CD8-positive, alpha-beta memory T cell (primary cell): Measurements from ENCODE around the gene TANC1. TPM values are rescaled to one million over a fixed set of nuclear protein-coding genes. Genes with fewer than 3 reads are reported as not detected.

Experiments used
- CTCF ChIA-PET: fragments of 350-600 bp; sonication (Branson Sonifier 250); formaldehyde crosslinking; loops from one replicate; lab custom pipeline; 2021; ENCODE audit warnings: antibody characterized with exemption; lab: Charles Lee
- POLR2A ChIA-PET: fragments of 350-600 bp; sonication (Branson Sonifier 250); formaldehyde crosslinking; loops from one replicate; lab custom pipeline; 2021; ENCODE audit warnings: antibody characterized with exemption; lab: Charles Lee
- DNase-seq, 5 donors: peaks; one replicate each; pipeline versions ENCODE4 v3.0.0 to v3.0.0-alpha.2; 2020 to 2022; ENCODE audit warnings: mixed read lengths in 1 of 5
- H3K27ac ChIP-seq: one replicate; pipeline ENCODE4 v1.7.0; 2013; ENCODE audit warnings: low read depth, mild to moderate bottlenecking, low read length, moderate library complexity
- H3K27me3 ChIP-seq: 2 replicates; pipeline ENCODE4 v1.7.0; 2013; ENCODE audit warnings: low read length, mild to moderate bottlenecking; ENCODE audit not compliant: insufficient read depth, poor library complexity, severe bottlenecking
- H3K36me3 ChIP-seq: 2 replicates; pipeline ENCODE4 v1.7.0; 2013; ENCODE audit warnings: mild to moderate bottlenecking, low read length, moderate library complexity; ENCODE audit not compliant: insufficient read depth
- H3K4me1 ChIP-seq: 2 replicates; pipeline ENCODE4 v1.7.0; 2013; ENCODE audit warnings: mild to moderate bottlenecking, low read length, moderate library complexity; ENCODE audit not compliant: insufficient read depth
- H3K4me3 ChIP-seq: 2 replicates; pipeline ENCODE4 v1.7.0; 2013; ENCODE audit warnings: mild to moderate bottlenecking, low read length
- H3K9me3 ChIP-seq: 2 replicates; pipeline ENCODE4 v1.7.0; 2013; ENCODE audit warnings: mild to moderate bottlenecking, low read length
- H3K27ac Mint-ChIP-seq, 8 donors: one replicate each; pipeline ENCODE4 v1.8.0; 2020 to 2021; ENCODE audit warnings: mixed read lengths in 8 of 8, mild to moderate bottlenecking in 6 of 8, inconsistent platforms in 3 of 8, moderate library complexity in 3 of 8
- H3K27me3 Mint-ChIP-seq, 2 donors: one replicate each; pipeline ENCODE4 v1.8.0; 2020 to 2021; ENCODE audit warnings: mixed read lengths in 2 of 2, mild to moderate bottlenecking in 1 of 2, moderate library complexity in 1 of 2
- H3K36me3 Mint-ChIP-seq, 3 donors: one replicate each; pipeline ENCODE4 v1.8.0; 2020 to 2021; ENCODE audit warnings: mixed read lengths in 3 of 3, inconsistent platforms in 1 of 3, mild to moderate bottlenecking in 1 of 3
- H3K4me1 Mint-ChIP-seq, 3 donors: one replicate each; pipeline ENCODE4 v1.8.0; 2020 to 2021; ENCODE audit warnings: mixed read lengths in 3 of 3, inconsistent platforms in 1 of 3, mild to moderate bottlenecking in 1 of 3
- H3K4me3 Mint-ChIP-seq, 7 donors: one replicate each; pipeline ENCODE4 v1.8.0; 2020 to 2021; ENCODE audit warnings: mixed read lengths in 7 of 7, mild to moderate bottlenecking in 6 of 7, moderate library complexity in 4 of 7, inconsistent platforms in 2 of 7
- H3K9me3 Mint-ChIP-seq, 5 donors: one replicate each; pipeline ENCODE4 v1.8.0; 2020 to 2022; ENCODE audit warnings: mixed read lengths in 5 of 5, mild to moderate bottlenecking in 3 of 5, moderate library complexity in 2 of 5, inconsistent platforms in 1 of 5
- polyA plus RNA-seq: library from polyadenylated mRNA; unstranded; fragments of 300-500 nt; fragmentation: Illumina TruSeq; gene quantifications from one replicate; pipeline ENCODE4 v1.2.3, GENCODE V29; 2021
- total RNA-seq, 2 experiments: library from RNA; stranded (reverse); gene quantifications; one replicate each; pipeline ENCODE4 v1.2.3, GENCODE V29; 2021

TANC1 gene
- total and polyA plus RNA-seq, 3 experiments from 2014 or later, result 0.11 to 0.64 (median 0.13) TPM

DNA sequence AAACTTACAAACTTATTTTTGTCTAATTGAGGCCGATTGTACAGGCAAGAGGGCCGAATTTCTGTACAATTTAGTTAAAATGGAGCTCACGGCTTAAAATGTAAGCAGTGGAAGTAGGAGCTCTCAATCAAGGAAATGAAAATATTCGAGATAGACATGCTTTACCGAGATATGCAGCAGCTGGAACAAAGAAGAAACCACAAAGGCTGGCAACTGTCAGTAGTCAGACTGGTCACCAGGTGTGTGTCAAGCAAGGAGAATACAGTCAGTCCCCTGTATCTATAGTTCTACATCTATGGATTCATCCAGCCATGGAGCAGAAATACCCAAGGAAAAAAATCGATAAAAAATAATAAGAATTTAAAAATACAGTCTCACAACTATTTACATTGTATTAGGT is 195.5 kb downstream of the TANC1 start:
- H3K4me1 Mint-ChIP-seq, result peaks cover 0 to 1% (median 0%) of the 10 kb centered on the region in 3 donors
- Histone ChIP-seq H3K27me3 (no peaks in the 10 kb centered on the region), H3K27ac (no peak overlapping the region), H3K4me3 (no peak overlapping the region), H3K9me3 (no peaks in the 10 kb centered on the region), H3K4me1 (peaks cover 4% of the 10 kb centered on the region), H3K36me3 (no peaks in the 10 kb centered on the region)
- ChIA-PET POLR2A (no interaction called here), CTCF (no interaction called here)
- H3K9me3 Mint-ChIP-seq, result no peaks in the 10 kb centered on the region
- H3K4me3 Mint-ChIP-seq, result no peak overlapping the region
- no peak for DNase-seq
- H3K36me3 Mint-ChIP-seq, result no peaks in the 10 kb centered on the region
- H3K27me3 Mint-ChIP-seq, result peaks cover 0 to 3% of the 10 kb centered on the region in 2 donors
- no peak overlapping the region for H3K27ac Mint-ChIP-seq

DNA sequence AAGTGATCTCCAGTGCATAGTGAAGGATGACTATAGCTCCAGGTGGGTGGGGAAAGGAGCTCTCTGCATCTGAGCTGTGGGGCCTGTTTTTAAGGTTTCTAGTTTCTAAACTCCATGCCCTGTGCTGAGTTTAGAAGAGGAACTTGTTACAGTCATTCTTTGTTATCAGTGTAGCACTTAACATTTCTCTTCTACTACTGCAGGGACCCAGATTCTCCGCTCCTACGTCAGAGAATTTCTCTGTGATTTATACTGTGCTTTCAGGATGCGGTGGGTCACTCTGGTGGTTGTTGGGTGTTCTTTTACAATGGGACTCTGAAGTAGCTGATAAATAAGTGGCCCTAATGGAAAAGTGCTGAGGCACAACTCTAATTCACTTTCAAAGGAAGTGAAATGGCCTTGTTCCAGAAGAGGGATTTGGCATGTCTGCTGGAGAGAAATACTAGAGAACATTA is 196.0 kb downstream of the TANC1 start:
- Mint-ChIP-seq H3K4me1 (peaks cover 0 to 1% (median 0%) of the 10 kb centered on the region in 3 donors), H3K9me3 (no peaks in the 10 kb centered on the region), H3K4me3 (no peak overlapping the region), H3K27ac (no peak overlapping the region), H3K27me3 (peaks cover 0 to 3% of the 10 kb centered on the region in 2 donors), H3K36me3 (no peaks in the 10 kb centered on the region)
- ChIA-PET POLR2A (no interaction called here), CTCF (no interaction called here)
- Histone ChIP-seq H3K27me3 (no peaks in the 10 kb centered on the region), H3K36me3 (no peaks in the 10 kb centered on the region), H3K4me3 (no peak overlapping the region), H3K27ac (no peak overlapping the region), H3K9me3 (no peaks in the 10 kb centered on the region), H3K4me1 (peaks cover 4% of the 10 kb centered on the region)
- no peak for DNase-seq

GRCh38 chr2:159165048-159165447 is 196.6 kb downstream of the TANC1 start:
- peaks cover 0 to 3% of the 10 kb centered on the region in 2 donors for H3K27me3 Mint-ChIP-seq
- no peaks in the 10 kb centered on the region for H3K9me3 Mint-ChIP-seq
- no peaks in the 10 kb centered on the region for H3K36me3 ChIP-seq
- CTCF ChIA-PET, result no interaction called here
- no peak overlapping the region for H3K4me3 ChIP-seq
- no peaks in the 10 kb centered on the region for H3K27me3 ChIP-seq
- H3K4me1 ChIP-seq, result peaks cover 4% of the 10 kb centered on the region
- H3K9me3 ChIP-seq, result no peaks in the 10 kb centered on the region
- POLR2A ChIA-PET, result no interaction called here
- H3K36me3 Mint-ChIP-seq, result no peaks in the 10 kb centered on the region
- H3K27ac ChIP-seq, result no peak overlapping the region
- no peak for DNase-seq
- peaks cover 0 to 1% (median 0%) of the 10 kb centered on the region in 3 donors for H3K4me1 Mint-ChIP-seq
- H3K27ac Mint-ChIP-seq, result no peak overlapping the region
- H3K4me3 Mint-ChIP-seq, result no peak overlapping the region

DNA sequence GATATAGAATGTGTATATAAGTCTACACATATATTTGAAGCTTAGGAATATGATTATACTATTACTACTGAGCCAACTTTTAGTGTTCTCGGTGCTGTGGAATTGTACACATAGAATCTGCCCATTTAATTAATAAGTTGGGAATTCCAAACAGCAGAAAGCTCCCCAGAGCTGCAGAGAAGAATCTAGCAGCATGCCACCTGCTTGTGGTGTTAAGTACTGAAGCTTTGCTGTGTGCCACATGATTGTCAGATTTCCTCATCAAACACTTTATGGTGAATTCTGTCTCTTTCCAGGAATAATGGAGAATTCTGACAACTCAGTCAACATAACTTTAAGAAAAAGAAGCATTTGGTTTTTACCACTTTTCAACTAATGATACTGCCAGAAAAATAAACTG is 200.3 kb downstream of the TANC1 start:
- H3K4me1 Mint-ChIP-seq, result no peaks in the 10 kb centered on the region
- Histone ChIP-seq H3K4me1 (no peaks in the 10 kb centered on the region), H3K36me3 (no peaks in the 10 kb centered on the region), H3K27ac (no peak overlapping the region), H3K9me3 (no peaks in the 10 kb centered on the region), H3K4me3 (no peak overlapping the region), H3K27me3 (no peaks in the 10 kb centered on the region)
- H3K27ac Mint-ChIP-seq, result no peak overlapping the region
- no peaks in the 10 kb centered on the region for H3K9me3 Mint-ChIP-seq
- no peak overlapping the region for H3K4me3 Mint-ChIP-seq
- peaks cover 0 to 1% of the 10 kb centered on the region in 2 donors for H3K27me3 Mint-ChIP-seq
- POLR2A ChIA-PET, result no interaction called here
- no peak for DNase-seq
- CTCF ChIA-PET, result no interaction called here
- H3K36me3 Mint-ChIP-seq, result no peaks in the 10 kb centered on the region

DNA sequence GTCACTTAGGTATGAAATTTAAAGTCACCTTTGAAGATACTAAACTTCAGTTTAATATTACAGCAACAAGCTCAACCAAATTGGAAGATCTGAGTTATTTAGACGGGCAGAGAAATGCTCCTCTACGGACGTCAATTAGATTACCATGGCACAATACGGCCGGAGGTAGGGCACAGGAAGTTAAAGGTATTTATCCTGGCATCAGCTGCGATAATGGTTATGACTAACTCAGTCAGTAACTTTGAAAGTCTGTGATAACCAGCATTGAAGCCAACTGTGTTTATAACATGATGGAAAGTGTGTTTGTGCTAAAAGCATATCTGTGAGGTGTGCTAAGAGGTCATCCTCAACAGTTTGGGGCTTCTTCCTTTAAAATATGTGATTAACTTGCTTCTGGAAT is 200.7 kb downstream of the TANC1 start:
- Mint-ChIP-seq H3K36me3 (no peaks in the 10 kb centered on the region), H3K27ac (no peak overlapping the region)
- POLR2A ChIA-PET, result no interaction called here

GRCh38 chr2:159172403-159172802 is 204.0 kb downstream of the TANC1 start:
- POLR2A ChIA-PET, result no interaction called here
- Mint-ChIP-seq H3K4me1 (no peaks in the 10 kb centered on the region), H3K27ac (peak overlapping the region in 1 of 8 donors; percentile 81), H3K36me3 (no peaks in the 10 kb centered on the region), H3K27me3 (peaks cover 0 to 1% of the 10 kb centered on the region in 2 donors), H3K4me3 (no peak overlapping the region), H3K9me3 (no peaks in the 10 kb centered on the region)
- no peaks in the 10 kb centered on the region for H3K9me3 ChIP-seq
- DNase-seq, result no peak
- H3K4me3 ChIP-seq, result no peak overlapping the region
- H3K27me3 ChIP-seq, result no peaks in the 10 kb centered on the region
- H3K27ac ChIP-seq, result no peak overlapping the region
- CTCF ChIA-PET, result interaction anchor here (1.3 kb wide), 1 partner anchor 11 kb away, joined by 3 read pairs; no protein-coding TSS in a partner anchor
- no peaks in the 10 kb centered on the region for H3K4me1 ChIP-seq
- no peaks in the 10 kb centered on the region for H3K36me3 ChIP-seq

More for the DNA sequence above, 200.7 kb downstream of the TANC1 start:
- Histone ChIP-seq H3K4me1 (no peaks in the 10 kb centered on the region), H3K27ac (no peak overlapping the region), H3K27me3 (no peaks in the 10 kb centered on the region), H3K4me3 (no peak overlapping the region), H3K36me3 (no peaks in the 10 kb centered on the region), H3K9me3 (no peaks in the 10 kb centered on the region)
- DNase-seq, result no peak
- H3K4me3 Mint-ChIP-seq, result no peak overlapping the region
- CTCF ChIA-PET, result no interaction called here
- H3K4me1 Mint-ChIP-seq, result no peaks in the 10 kb centered on the region
- no peaks in the 10 kb centered on the region for H3K9me3 Mint-ChIP-seq
- peaks cover 0 to 3% of the 10 kb centered on the region in 2 donors for H3K27me3 Mint-ChIP-seq

- Mint-ChIP-seq H3K4me1 (no peaks in the 10 kb centered on the region), H3K27me3 (peaks cover 0 to 1% of the 10 kb centered on the region in 2 donors), H3K36me3 (no peaks in the 10 kb centered on the region), H3K27ac (peak overlapping the region in 1 of 8 donors; percentile 75), H3K4me3 (no peak overlapping the region), H3K9me3 (no peaks in the 10 kb centered on the region)
- ChIA-PET CTCF (no interaction called here), POLR2A (no interaction called here)
- Histone ChIP-seq H3K9me3 (no peaks in the 10 kb centered on the region), H3K27me3 (no peaks in the 10 kb centered on the region), H3K27ac (no peak overlapping the region), H3K36me3 (no peaks in the 10 kb centered on the region), H3K4me1 (no peaks in the 10 kb centered on the region), H3K4me3 (no peak overlapping the region)
- DNase-seq, result no peak
Measured at GRCh38 chr2:159174759-159175158, 206.3 kb downstream of the TANC1 start.

DNA sequence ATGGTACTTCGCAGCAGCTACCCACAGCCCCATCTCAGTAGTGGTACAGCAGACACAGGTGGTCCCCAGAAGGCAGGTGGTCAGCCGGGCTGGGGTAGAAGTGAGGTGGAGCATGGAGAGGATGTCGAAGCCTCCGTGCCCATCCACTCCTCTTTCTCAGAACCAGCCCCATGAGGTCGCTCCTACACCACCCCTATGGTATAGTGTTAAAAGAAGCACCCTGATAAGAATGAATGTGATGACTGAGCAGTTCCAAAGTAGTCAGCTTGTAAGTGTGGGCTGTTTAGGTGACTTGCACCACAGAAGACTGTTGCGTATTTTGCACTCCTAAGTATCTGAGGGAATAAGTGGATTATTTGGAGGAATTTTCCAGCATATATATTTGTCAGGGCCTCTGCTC is 206.7 kb downstream of the TANC1 start:
- Histone ChIP-seq H3K4me1 (no peaks in the 10 kb centered on the region), H3K4me3 (no peak overlapping the region), H3K9me3 (no peaks in the 10 kb centered on the region), H3K27me3 (no peaks in the 10 kb centered on the region), H3K27ac (no peak overlapping the region), H3K36me3 (no peaks in the 10 kb centered on the region)
- Mint-ChIP-seq H3K4me1 (no peaks in the 10 kb centered on the region), H3K27me3 (peaks cover 0 to 1% of the 10 kb centered on the region in 2 donors), H3K4me3 (no peak overlapping the region), H3K27ac (peak overlapping the region in 1 of 8 donors; percentile 75), H3K36me3 (no peaks in the 10 kb centered on the region), H3K9me3 (no peaks in the 10 kb centered on the region)
- CTCF ChIA-PET, result no interaction called here
- no peak for DNase-seq
- POLR2A ChIA-PET, result no interaction called here
